Lung (tissue), 12 donors: ENCODE results near the gene COX6A2. TPM values are rescaled to one million over a fixed set of nuclear protein-coding genes. Genes with fewer than 3 reads are reported as not detected.
A peak's percentile ranks its signal among the peaks of the same experiment; 100 is the strongest.

Experiments used
- ATAC-seq: fragments of 200-7000 bp; cut with Tn5 transposase; one replicate; pipeline ENCODE4 v1.9.1; 2020; ENCODE audit warnings: moderate number of reproducible peaks; ENCODE audit not compliant: insufficient read depth, low FRiP score
- DNase-seq, 3 donors: peaks; one replicate each; pipeline ENCODE4 v3.0.0-alpha.2; 2013 to 2017
- H3K27ac ChIP-seq, 2 donors: one replicate each; pipeline ENCODE4 v1.5.1; 2013; ENCODE audit warnings: mild to moderate bottlenecking in 2 of 2, moderate library complexity in 2 of 2, control low read depth in 1 of 2, inconsistent platforms in 1 of 2, low read depth in 1 of 2, low read length in 1 of 2
- H3K27me3 ChIP-seq, 3 donors: one replicate each; pipeline ENCODE4 v1.5.1; 2013; ENCODE audit warnings: low read length in 2 of 3; ENCODE audit not compliant: control insufficient read depth in 3 of 3, insufficient read depth in 3 of 3
- H3K36me3 ChIP-seq, 4 donors: one replicate each; pipeline ENCODE4 v1.5.1; 2013; ENCODE audit warnings: low read length in 4 of 4, mild to moderate bottlenecking in 1 of 4, moderate library complexity in 1 of 4; ENCODE audit not compliant: control insufficient read depth in 4 of 4, insufficient read depth in 4 of 4
- H3K4me1 ChIP-seq, 5 donors: one replicate each; pipeline ENCODE4 v1.5.1; 2013; ENCODE audit warnings: low read length in 5 of 5, mild to moderate bottlenecking in 2 of 5, moderate library complexity in 1 of 5; ENCODE audit not compliant: control insufficient read depth in 5 of 5, insufficient read depth in 5 of 5
- H3K4me3 ChIP-seq: one replicate; pipeline ENCODE4 v1.5.1; 2013; ENCODE audit warnings: mild to moderate bottlenecking, control low read depth, moderate library complexity
- H3K9ac ChIP-seq, 2 donors: one replicate each; pipeline ENCODE4 v1.5.1; 2013; ENCODE audit warnings: low read length in 2 of 2, control low read depth in 1 of 2; ENCODE audit not compliant: insufficient read depth in 1 of 2
- H3K9me3 ChIP-seq, 4 donors: one replicate each; pipeline ENCODE4 v1.5.1; 2013; ENCODE audit warnings: low read length in 3 of 4, mild to moderate bottlenecking in 1 of 4, moderate library complexity in 1 of 4; ENCODE audit not compliant: control insufficient read depth in 4 of 4, insufficient read depth in 3 of 4
- CTCF ChIP-seq: IDR thresholded peaks from 2 replicates; pipeline ENCODE4 v1.5.1; 2012; ENCODE audit warnings: mild to moderate bottlenecking; ENCODE audit errors: control extremely low read depth, extremely low read depth
- WGBS, 2 donors: extraction: QIAGEN DNeasy Blood & Tissue Kit; methylation state at CpG; one replicate each; pipeline ENCODE4 v1.1.7; 2013; 5-methylcytosine and 5-hydroxymethylcytosine counted together
- polyA plus RNA-seq, 2 donors: library from polyadenylated mRNA; stranded (reverse); fragments of 200-250 nt; gene quantifications; one replicate each; pipeline ENCODE4 v1.2.1, GENCODE V29; 2013
- total RNA-seq, 2 donors: library from RNA; depleted of rRNA in 1 of 2; stranded (reverse); fragments of >200 nt in 1 of 2; gene quantifications; one replicate each; pipeline ENCODE4 v1.2.1, GENCODE V29; 2014 to 2021
- donor health status: control.
- donor health status: control.
- donor health status: Bipolar disorder and iron deficiency.
- donor health status: healthy.
- donor health status: DM: yes; HTN: yes; CAD: no.

COX6A2 gene
- total and polyA plus RNA-seq, 4 donors = not detected

- no peak overlapping the region for H3K9ac ChIP-seq
- no peak for TF ChIP-seq CTCF
- no peak overlapping the region for H3K4me3 ChIP-seq
- peaks cover 0 to 7% (median 0%) of the 10 kb centered on the region in 5 donors for H3K4me1 ChIP-seq
- 89 to 91% methylated on average over 3 of the region's 3 CpGs for WGBS, 2 donors
- peaks cover 0 to 3% (median 0%) of the 10 kb centered on the region in 4 donors for H3K36me3 ChIP-seq
- ATAC-seq = no peak
- DNase-seq = no peak
- no peaks in the 10 kb centered on the region for H3K9me3 ChIP-seq
- peaks cover 0 to 15% (median 4%) of the 10 kb centered on the region in 3 donors for H3K27me3 ChIP-seq
- H3K27ac ChIP-seq = peak overlapping the region in 1 of 2 donors; percentile 84
These were observed 1.6 kb upstream of the COX6A2 start for GRCh38 chr16:31429796-31430195.

GRCh38 chr16:31429314-31429713, 1.2 kb upstream of the COX6A2 start:
- 16 to 56% methylated on average over 1 of the region's 1 CpG for whole genome bisulfite sequencing, 2 donors
- TF ChIP-seq CTCF = no peak
- H3K9me3 ChIP-seq = no peaks in the 10 kb centered on the region
- H3K9ac ChIP-seq = no peak overlapping the region
- DNase-seq (no peak), ATAC-seq (no peak)
- peaks cover 0 to 15% (median 4%) of the 10 kb centered on the region in 3 donors for H3K27me3 ChIP-seq
- peaks cover 0 to 7% (median 0%) of the 10 kb centered on the region in 5 donors for H3K4me1 ChIP-seq
- H3K4me3 ChIP-seq = no peak overlapping the region
- peaks cover 0 to 3% (median 0%) of the 10 kb centered on the region in 4 donors for H3K36me3 ChIP-seq
- H3K27ac ChIP-seq = peak overlapping the region in 1 of 2 donors; percentile 95

GRCh38 chr16:31428638-31429247, 583 bp upstream of the COX6A2 start:
- H3K9ac ChIP-seq = no peak overlapping the region
- DNase-seq (no peak), ATAC-seq (no peak)
- WGBS, 2 donors = 79 to 87% methylated on average over 7 of the region's 7 CpGs
- peak overlapping the region in 1 of 2 donors; percentile 95 for H3K27ac ChIP-seq
- no peaks in the 10 kb centered on the region for H3K9me3 ChIP-seq
- H3K36me3 ChIP-seq = peaks cover 0 to 3% (median 0%) of the 10 kb centered on the region in 4 donors
- peaks cover 0 to 15% (median 4%) of the 10 kb centered on the region in 3 donors for H3K27me3 ChIP-seq
- peaks cover 0 to 7% (median 0%) of the 10 kb centered on the region in 5 donors for H3K4me1 ChIP-seq
- TF ChIP-seq CTCF = no peak
- no peak overlapping the region for H3K4me3 ChIP-seq
